ENCODE results near the gene RBP5.

DNA sequence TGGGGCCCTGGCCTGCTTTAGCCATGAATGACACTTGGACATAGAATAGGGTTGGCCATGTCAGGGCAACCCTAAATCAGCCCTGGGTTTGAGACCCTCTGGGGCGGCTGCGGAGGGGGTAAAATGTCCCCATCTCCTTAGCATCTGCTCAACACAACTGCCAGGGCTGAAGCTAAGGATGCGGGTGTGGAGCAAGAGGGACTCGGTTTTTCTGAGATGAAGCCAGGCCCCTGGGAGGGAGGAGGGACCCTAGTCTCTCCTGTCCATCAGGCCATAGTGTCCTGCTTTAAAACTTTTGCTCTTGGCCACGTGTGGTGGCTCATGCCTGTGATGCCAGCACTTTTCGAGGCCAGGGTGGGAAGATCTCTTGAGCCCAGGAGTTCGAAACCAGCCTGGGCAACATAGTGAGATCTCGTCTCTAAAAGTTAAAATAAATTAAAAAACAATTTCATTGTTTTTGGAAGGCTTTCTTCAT, 35.7 kb downstream of the RBP5 start:
- TF ChIP-seq POLR2A (IDR thresholded peaks at IDR 0.05), result no peak
- TF ChIP-seq CTCF (IDR thresholded peaks at IDR 0.05), result no peak
